HG03439 (cell line): ENCODE results near the gene MET.

Experiments used
- ATAC-seq: cut with Tn5 transposase; IDR thresholded peaks from one replicate; pipeline ENCODE4 v1.9.1; 2021; ENCODE audit warnings: mild to moderate bottlenecking, moderate library complexity; ENCODE audit not compliant: unreplicated experiment

MET gene

DNA sequence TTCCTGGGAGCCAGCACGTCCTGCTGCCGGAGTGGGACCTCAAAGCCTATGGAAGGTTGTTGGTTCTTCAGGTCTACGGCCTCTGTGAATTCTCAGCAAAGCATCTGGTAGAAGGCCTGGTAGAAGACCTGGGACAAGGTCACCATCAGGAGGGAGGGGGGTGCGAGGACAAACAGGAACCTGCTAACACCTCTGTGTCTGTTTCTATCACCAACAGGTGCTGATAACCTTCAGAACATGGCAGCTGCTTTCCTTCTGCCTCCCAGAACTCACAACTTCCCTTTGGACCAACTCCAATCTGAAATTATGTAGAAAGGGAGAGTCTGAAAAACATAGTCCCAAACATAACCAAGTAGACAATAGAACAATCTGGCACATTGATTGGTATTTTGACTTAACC, 8.3 kb upstream of the MET start:
- no peak for ATAC-seq

- no peak for ATAC-seq
Measured at GRCh38 chr7:116665332-116665996, 6.5 kb upstream of the MET start.

GRCh38 chr7:116669769-116670168, 2.2 kb upstream of the MET start:
- ATAC-seq: no peak

GRCh38 chr7:116670409-116671015, 1.5 kb upstream of the MET start:
- no peak for ATAC-seq

- no peak for ATAC-seq
Measured at GRCh38 chr7:116671111-116671510, 885 bp upstream of the MET start.

GRCh38 chr7:116672596-116673456, 830 bp downstream of the MET start:
- no peak for ATAC-seq

- ATAC-seq: no peak
Measured at GRCh38 chr7:116673457-116673865, 1.5 kb downstream of the MET start.

DNA sequence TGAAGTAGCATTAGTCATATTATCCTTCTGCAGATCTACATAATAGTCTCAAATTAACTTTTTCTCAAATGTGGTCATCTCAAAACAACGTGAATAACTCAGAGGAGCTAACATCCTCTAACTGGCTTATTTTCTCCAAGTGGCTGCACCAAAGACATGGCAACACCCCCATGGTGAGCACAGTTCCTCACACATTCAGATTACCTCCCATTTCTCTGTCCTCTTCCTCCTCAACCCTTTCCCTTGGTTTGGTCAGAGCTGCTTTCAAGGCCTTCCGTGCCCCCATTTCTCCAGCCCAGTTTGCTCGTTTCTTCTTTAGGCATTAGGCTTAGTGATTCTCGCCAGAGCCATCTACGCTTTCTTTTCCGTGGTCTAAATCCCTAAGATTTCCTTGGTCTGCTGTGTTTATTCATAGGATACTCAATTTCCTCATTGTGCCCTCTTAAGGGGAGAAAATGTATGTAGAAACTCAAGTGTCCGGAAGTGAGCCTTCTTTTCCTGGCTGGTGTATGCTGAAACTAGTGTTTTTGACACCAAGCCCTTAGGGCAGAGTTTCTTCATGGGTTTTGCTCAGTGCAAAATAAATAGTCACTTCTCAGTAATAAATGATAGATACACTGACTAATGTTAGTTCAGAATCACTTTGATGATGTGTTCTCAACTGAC, 2.6 kb downstream of the MET start:
- no peak for ATAC-seq

DNA sequence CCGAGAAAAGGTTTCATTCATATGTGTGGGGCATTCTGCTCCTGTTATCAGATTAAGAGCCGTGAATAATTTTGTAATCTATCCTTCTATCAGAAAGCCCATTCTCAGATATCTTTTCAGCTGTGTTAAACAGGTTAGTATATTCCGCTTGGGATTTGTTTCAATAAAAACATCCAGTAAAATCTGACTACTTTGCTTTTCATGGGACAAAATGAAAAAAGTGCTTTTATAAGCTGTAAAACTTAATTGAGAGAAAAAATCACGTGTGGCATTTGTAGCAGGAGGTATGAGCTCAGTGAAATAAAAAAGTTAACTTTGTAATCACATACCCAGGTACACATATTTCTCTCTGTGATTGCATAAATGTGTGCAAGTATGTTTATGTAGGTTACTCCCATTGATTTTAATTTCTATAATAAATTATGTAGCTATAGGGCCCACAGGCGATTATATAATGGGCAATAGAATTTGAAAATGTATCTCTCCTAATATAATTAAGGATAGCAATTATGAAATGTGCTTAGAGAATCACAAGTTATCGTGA, 3.9 kb downstream of the MET start:
- ATAC-seq: no peak

DNA sequence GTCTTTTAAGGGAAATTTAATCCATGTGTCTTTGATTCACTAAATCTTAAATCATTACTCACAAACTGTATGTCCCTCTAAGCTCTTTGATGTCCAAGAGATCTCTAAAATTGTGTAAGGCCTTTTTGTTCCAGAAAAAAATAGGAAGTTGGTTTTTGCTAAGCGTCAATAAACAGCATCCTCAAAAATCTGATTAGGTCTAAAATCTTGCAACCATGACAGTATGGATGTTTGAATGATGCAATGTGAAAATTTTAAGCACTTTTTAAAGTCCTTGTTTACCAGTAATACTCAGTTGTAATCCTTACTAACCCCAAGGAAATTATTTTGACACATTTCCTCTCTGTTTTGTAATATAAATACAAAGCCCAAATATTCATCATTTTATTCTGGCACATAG, 6.8 kb downstream of the MET start:
- ATAC-seq: no peak

GRCh38 chr7:116679500-116679899, 7.5 kb downstream of the MET start:
- ATAC-seq: peak; percentile 72

DNA sequence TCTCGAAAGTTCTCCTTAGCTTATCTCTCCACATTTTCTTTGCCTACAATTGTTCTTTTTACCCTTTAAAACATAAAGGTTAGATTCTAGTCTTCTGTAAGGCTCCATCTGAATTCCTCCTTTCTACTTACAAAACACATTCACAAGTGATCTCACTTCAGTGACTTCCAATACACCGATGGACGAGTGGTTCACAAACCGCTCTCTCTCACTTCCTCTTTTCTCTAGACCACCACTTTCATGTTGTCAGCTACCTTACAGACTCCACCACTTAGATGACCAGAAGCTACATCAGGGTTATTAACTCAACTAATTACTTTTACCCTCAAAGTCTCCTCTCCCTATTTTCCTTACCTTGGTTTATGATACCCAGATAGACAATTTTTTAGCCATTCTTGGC, 11.8 kb downstream of the MET start:
- peak; percentile 98 for ATAC-seq

DNA sequence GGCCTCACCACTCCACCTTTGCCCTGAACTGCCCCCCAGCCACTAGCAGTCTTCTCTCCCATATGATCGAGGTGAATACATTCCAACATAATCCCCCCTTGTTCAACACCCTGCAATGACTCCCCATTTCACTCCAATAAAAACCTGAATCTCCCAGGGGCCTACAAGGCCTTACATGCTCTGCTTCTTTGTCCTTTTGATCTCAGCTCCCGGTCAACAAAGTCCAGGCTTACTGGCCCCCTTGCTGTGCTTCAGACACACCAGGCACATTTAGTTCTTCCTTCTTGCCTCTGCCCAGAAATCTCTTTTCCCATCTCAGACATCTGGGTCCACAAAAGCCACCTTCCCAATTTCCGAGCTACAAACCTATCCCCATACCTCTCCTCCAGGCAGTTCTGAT, 14.0 kb downstream of the MET start:
- no peak for ATAC-seq

GRCh38 chr7:116686812-116687419, 14.9 kb downstream of the MET start:
- no peak for ATAC-seq

DNA sequence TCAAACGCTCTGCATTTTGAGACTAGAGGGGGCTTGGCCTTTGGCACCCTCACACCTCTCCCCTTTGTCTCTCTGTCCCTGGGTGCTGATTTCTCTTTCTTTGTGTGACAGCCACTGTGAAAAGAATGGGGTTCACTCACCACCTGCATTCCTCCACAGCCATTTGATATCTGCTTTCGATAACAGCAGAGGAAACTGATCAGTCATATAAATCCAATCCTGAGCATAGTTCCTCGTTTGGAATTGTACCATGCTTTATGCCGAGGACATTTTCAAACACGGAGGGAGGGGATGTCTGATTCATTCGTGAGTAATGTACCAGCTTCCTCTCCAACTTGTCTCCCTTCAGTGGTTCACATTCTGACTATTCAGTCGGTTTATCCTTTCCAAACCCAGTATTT, 15.8 kb downstream of the MET start:
- no peak for ATAC-seq

DNA sequence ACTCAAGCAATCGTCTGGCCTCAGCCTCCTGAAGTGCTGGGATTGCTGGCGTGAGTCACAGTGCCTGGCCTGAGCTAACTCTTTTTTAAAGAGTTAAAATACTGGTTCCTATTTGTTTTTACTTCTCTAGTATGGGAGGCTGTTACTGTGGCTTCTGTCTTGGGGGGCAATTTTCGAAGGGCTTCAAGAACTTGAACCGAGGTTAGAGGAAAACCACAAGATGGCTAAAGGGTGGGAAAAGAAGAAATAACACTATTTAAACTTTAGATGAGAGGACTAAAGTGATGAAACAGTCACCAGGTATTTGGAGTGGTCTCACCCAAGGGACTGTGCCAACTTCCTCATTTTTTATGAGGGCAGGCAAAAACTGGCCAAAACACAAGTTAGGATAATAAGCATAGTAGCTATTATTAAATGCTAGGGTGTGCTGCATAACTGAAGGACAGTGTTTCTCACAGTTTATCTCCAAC, 17.8 kb downstream of the MET start:
- no peak for ATAC-seq

- no peak for ATAC-seq
Measured at GRCh38 chr7:116691664-116692063, 19.7 kb downstream of the MET start.

GRCh38 chr7:116692401-116693308, 20.7 kb downstream of the MET start:
- ATAC-seq: no peak

GRCh38 chr7:116696707-116697106, 24.7 kb downstream of the MET start:
- no peak for ATAC-seq

DNA sequence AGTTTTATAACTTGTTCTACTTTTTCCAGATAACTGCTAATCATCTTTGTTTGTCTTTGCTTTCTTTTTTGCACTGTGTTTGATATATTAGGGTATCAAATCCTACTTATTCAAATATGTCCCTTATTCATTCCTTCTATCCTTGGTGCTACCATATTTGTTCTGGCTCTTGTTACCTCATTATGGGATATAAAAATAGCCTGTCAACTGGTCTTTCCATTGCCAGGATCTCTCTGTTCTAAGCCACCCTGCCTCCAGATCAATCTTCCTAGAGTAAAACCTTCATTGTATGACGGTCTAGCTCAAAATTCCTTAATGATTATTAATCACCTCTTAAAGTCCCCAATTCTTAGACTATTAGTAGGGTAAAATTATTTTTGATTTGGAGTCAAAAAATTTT, 25.2 kb downstream of the MET start:
- ATAC-seq: no peak
